Measurements from ENCODE around the gene EXOC4.

Gene EXOC4

GRCh38 chr7:134084488-134085144, 831.7 kb downstream of the EXOC4 start:
- TF ChIP-seq CTCF (IDR thresholded peaks at IDR 0.05; ENCODE audit: low read depth, low read length, poor library complexity, severe bottlenecking) = no peak
- TF ChIP-seq EZH2phosphoT487 (IDR thresholded peaks at IDR 0.05; ENCODE audit: borderline replicate concordance, low read length) = no peak
- H3K9me3 ChIP-seq (ENCODE audit: control insufficient read depth, insufficient read depth, low read length) = peaks cover 22% of the 10 kb centered on the region
- H3K79me2 ChIP-seq (ENCODE audit: control insufficient read depth, low read length) = no peaks in the 10 kb centered on the region
- H3K36me3 ChIP-seq (ENCODE audit: control insufficient read depth, low read length) = no peaks in the 10 kb centered on the region
- no peak overlapping the region for H3K27ac ChIP-seq (ENCODE audit: low read depth, low read length)
- H3F3A ChIP-seq (ENCODE audit: control insufficient read depth, insufficient read depth) = no peaks in the 10 kb centered on the region
- H3K4me2 ChIP-seq (ENCODE audit: low read length) = no peak overlapping the region
- H3K4me3 ChIP-seq (ENCODE audit: low read length) = no peak overlapping the region
- peaks cover 7% of the 10 kb centered on the region for H3K4me1 ChIP-seq (ENCODE audit: control insufficient read depth, low read length)
- no peaks in the 10 kb centered on the region for H3K9me2 ChIP-seq (replicated peaks; ENCODE audit: control insufficient read depth, low read length)
- no peaks in the 10 kb centered on the region for H3K27me3 ChIP-seq (ENCODE audit: control insufficient read depth, low read length)
- H4K20me1 ChIP-seq (ENCODE audit: control insufficient read depth, insufficient read depth, low read depth, low read length) = no peaks in the 10 kb centered on the region

- no peaks in the 10 kb centered on the region for H4K20me1 ChIP-seq (ENCODE audit: control insufficient read depth, insufficient read depth, low read depth, low read length)
- peaks cover 29% of the 10 kb centered on the region for H3K9me3 ChIP-seq (ENCODE audit: control insufficient read depth, insufficient read depth, low read length)
- no peaks in the 10 kb centered on the region for H3K79me2 ChIP-seq (ENCODE audit: control insufficient read depth, low read length)
- TF ChIP-seq EZH2phosphoT487 (IDR thresholded peaks at IDR 0.05; ENCODE audit: borderline replicate concordance, low read length) (no peak), CTCF (IDR thresholded peaks at IDR 0.05; ENCODE audit: low read depth, low read length, poor library complexity, severe bottlenecking) (no peak)
- no peaks in the 10 kb centered on the region for H3K27me3 ChIP-seq (ENCODE audit: control insufficient read depth, low read length)
- H3K4me3 ChIP-seq (ENCODE audit: low read length) = no peak overlapping the region
- no peak overlapping the region for H3K27ac ChIP-seq (ENCODE audit: low read depth, low read length)
- no peak overlapping the region for H3K4me2 ChIP-seq (ENCODE audit: low read length)
- H3K9me2 ChIP-seq (replicated peaks; ENCODE audit: control insufficient read depth, low read length) = no peaks in the 10 kb centered on the region
- H3F3A ChIP-seq (ENCODE audit: control insufficient read depth, insufficient read depth) = no peaks in the 10 kb centered on the region
- peaks cover 7% of the 10 kb centered on the region for H3K4me1 ChIP-seq (ENCODE audit: control insufficient read depth, low read length)
- H3K36me3 ChIP-seq (ENCODE audit: control insufficient read depth, low read length) = no peaks in the 10 kb centered on the region
Observed at GRCh38 chr7:134085311-134085710, 832.4 kb downstream of the EXOC4 start.

GRCh38 chr7:134086998-134087735, 834.3 kb downstream of the EXOC4 start:
- no peaks in the 10 kb centered on the region for H3F3A ChIP-seq (ENCODE audit: control insufficient read depth, insufficient read depth)
- H3K9me3 ChIP-seq (ENCODE audit: control insufficient read depth, insufficient read depth, low read length) = peaks cover 35% of the 10 kb centered on the region
- H3K36me3 ChIP-seq (ENCODE audit: control insufficient read depth, low read length) = no peaks in the 10 kb centered on the region
- no peak overlapping the region for H3K4me3 ChIP-seq (ENCODE audit: low read length)
- H3K27me3 ChIP-seq (ENCODE audit: control insufficient read depth, low read length) = no peaks in the 10 kb centered on the region
- H4K20me1 ChIP-seq (ENCODE audit: control insufficient read depth, insufficient read depth, low read depth, low read length) = no peaks in the 10 kb centered on the region
- no peaks in the 10 kb centered on the region for H3K79me2 ChIP-seq (ENCODE audit: control insufficient read depth, low read length)
- no peaks in the 10 kb centered on the region for H3K9me2 ChIP-seq (replicated peaks; ENCODE audit: control insufficient read depth, low read length)
- peaks cover 7% of the 10 kb centered on the region for H3K4me1 ChIP-seq (ENCODE audit: control insufficient read depth, low read length)
- TF ChIP-seq CTCF (IDR thresholded peaks at IDR 0.05; ENCODE audit: low read depth, low read length, poor library complexity, severe bottlenecking) (no peak), EZH2phosphoT487 (IDR thresholded peaks at IDR 0.05; ENCODE audit: borderline replicate concordance, low read length) (no peak)
- H3K4me2 ChIP-seq (ENCODE audit: low read length) = no peak overlapping the region
- H3K27ac ChIP-seq (ENCODE audit: low read depth, low read length) = no peak overlapping the region

Data from DOHH2 (cell line).